EL (cell line): ENCODE results near the gene SLC6A18.

Source experiments
- DNase-seq: peaks from one replicate; pipeline ENCODE4 v3.0.0-alpha.2; 2016

The SLC6A18 gene, protein sequence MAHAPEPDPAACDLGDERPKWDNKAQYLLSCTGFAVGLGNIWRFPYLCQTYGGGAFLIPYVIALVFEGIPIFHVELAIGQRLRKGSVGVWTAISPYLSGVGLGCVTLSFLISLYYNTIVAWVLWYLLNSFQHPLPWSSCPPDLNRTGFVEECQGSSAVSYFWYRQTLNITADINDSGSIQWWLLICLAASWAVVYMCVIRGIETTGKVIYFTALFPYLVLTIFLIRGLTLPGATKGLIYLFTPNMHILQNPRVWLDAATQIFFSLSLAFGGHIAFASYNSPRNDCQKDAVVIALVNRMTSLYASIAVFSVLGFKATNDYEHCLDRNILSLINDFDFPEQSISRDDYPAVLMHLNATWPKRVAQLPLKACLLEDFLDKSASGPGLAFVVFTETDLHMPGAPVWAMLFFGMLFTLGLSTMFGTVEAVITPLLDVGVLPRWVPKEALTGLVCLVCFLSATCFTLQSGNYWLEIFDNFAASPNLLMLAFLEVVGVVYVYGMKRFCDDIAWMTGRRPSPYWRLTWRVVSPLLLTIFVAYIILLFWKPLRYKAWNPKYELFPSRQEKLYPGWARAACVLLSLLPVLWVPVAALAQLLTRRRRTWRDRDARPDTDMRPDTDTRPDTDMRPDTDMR

DNA sequence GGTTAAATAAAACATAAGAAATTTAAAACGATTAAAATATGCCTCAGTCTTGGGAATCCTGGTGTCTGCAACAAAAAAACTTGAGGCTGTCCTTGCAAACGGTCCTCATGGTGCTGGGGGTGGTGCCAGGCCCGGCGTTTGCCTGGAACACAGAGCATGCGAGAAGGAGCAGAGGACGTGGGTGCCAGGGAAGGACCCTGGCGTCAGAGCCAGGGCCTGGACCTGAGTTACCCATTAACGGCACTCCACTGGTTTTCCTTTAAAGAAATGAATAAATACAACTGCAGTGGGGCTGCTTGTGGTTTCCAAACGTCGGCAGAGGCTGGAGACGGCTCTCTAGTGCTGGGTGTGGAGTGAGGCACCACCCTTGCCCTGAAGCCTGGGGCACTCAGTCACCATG, at the start of gene SLC6A18:
Gene SLC6A18, plus strand, starts transcription at position 301 of the 400 bp plus-strand sequence. Its CDS starts 97 bp downstream, at position 398.
- DNase-seq, result no peak

- no peak for DNase-seq
Measured at GRCh38 chr5:1175801-1176472, 49.2 kb upstream of the SLC6A18 start.

- DNase-seq, result no peak
Measured at GRCh38 chr5:1176473-1177391, 48.4 kb upstream of the SLC6A18 start.

DNA sequence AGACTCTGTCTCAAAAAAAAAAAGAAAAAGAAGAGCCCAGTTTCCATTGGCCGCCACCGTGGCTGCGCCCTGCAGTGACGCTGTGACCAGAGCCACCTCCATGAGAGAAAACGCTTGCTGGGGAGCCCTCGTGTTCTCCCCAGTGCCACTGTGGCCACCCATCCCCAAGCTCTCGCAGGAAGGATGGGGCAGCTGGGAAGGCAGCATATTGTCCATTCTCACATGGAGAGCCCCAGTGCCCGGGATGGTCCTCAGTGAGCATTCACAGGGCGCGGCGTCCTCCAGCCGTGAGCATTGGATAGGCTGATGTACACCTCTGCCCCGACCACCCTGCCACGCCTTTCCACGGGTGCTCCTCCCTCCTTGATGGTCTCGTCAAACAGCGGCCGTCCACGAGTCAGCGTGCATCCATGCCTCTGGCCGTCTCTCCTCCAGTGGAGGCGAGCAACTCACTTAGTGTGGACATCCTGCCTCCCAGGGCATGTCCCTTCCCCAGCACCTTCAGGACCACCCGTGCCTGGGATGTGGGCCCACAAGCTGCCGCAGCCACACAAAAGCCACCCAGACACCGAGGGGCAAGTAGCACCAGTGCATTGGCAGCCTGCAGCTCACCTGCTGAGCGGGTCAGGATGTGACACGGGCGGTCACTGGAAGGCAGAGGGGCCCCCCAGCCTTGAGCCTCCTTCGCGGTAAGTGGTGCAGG, 47.2 kb upstream of the SLC6A18 start:
- no peak for DNase-seq

GRCh38 chr5:1178529-1179382, 46.4 kb upstream of the SLC6A18 start:
- DNase-seq, result no peak

- DNase-seq, result no peak
Measured at GRCh38 chr5:1179383-1179715, 45.8 kb upstream of the SLC6A18 start.

- DNase-seq, result no peak
Measured at GRCh38 chr5:1180096-1180495, 45.1 kb upstream of the SLC6A18 start.

GRCh38 chr5:1180841-1181271, 44.3 kb upstream of the SLC6A18 start:
- DNase-seq, result no peak

DNA sequence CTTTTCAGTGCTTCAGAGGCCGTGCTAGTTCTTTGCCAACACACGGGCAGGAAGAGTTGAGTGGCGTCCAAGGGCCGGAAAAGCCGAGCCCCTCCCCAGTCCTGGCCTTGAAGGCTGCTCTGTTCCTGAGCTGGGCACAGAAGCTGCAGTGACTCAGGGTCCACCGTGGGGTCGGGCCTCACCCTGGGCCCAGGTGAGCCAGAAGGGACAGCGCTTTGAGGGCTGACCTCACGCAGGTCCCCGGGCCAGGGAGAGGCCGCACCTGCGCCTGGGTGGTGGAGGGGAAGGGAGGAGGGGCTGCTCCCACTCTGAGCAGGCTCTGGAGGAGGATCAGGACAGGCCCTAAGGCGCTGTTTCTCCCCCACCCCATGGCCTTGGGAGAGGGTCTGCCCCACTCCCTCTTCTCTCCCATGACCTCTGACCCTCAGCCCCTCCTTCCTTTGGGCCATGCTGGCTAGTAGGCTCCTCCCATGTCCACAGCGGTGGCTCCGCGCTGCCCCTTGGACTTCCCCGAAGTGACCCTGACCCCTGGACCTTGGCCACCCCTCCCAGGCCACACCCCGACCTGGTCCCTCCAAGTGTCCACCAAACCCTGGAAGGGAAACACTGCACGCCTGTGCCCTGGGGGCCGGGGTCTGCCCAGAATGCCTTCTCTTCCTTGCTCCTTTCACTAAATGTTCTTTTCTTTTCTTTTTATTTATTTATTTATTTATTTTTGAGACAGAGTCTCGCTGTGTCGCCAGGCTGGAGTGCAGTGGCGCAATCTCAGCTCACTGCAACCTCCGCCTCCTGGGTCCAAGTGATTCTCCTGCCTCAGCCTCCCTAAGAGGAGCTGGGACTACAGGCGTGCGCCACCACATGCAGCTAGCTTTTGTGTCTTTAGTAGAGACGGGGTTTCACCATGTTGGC, 43.5 kb upstream of the SLC6A18 start:
- no peak for DNase-seq

DNA sequence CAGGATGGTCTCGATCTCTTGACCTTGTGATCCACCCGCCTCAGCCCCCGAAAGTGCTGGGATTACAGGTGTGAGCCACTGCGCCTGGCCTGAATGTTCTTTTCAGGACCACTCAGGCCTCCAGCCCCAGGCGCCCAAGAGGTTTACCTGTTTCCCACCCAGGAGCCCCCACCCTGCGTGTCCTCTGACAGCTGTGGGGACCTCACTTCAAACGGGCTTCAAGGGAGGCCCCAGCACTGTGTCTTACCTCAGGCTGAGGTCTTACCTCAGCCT, 42.9 kb upstream of the SLC6A18 start:
- DNase-seq, result no peak

- no peak for DNase-seq
Measured at GRCh38 chr5:1182633-1183423, 42.4 kb upstream of the SLC6A18 start.

- no peak for DNase-seq
Measured at GRCh38 chr5:1183424-1184162, 41.6 kb upstream of the SLC6A18 start.

- no peak for DNase-seq
Measured at GRCh38 chr5:1184163-1184470, 41.1 kb upstream of the SLC6A18 start.

- no peak for DNase-seq
Measured at GRCh38 chr5:1184481-1184880, 40.7 kb upstream of the SLC6A18 start.

DNA sequence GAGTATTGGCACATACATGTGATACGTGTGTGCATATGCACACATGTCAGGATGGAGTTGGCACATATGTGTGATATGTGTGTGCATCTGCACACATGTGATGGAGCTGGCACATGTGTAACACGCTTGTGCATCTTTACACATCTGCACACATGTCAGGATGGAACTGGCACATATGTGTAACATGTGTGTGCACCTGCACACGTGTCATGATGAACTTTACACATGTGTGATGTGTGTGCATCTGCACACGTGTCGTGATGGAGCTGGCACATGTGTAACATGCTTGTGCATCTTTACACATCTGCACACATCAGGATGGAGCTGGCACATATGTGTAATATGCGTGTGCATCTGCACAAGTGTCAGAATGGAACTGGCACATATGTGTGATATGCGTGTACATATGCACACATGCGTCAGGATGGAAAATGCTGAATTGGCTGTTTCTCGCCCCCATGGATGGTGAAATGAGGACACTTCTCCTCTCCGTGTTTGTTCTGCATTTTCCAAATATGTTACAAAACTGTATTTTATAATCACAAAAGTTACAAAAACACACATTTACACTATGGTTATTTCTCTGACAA, 40.0 kb upstream of the SLC6A18 start:
- DNase-seq, result no peak

DNA sequence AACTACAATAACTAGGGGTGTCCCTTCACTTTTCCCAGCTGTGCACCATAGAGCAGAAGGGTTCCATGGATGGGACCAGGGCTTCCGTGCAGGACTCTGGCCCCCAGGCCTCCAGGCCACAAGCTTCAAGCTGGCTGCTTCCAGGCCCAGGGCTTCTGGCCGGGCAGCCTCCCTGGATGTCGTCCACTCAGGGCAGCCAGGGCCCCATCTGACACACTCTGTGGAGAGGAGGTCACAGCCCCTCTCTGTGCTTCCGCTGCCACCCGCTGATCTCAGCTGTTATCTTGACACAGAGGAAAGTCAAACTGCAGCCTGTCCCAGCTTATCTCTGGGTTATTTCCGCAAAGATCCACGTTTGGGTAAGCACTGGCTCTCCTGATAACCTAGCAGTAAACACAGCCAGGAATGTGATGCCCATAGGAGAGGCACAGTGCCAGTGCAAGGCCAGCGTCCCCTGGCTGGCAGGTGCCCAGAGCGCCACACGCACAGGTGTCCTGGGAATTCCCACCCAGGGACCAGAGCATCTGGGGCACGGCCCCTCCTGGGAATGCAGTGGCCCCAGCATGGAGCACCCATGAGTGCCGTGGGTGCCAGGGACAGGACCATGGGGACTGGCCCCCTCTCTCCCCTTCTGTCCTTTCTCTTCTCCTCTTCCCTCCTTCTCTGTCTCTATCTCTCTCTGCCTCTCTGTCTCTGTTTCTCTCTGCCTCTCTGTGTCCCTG, 39.4 kb upstream of the SLC6A18 start:
- DNase-seq, result no peak

GRCh38 chr5:1186351-1187233, 38.6 kb upstream of the SLC6A18 start:
- DNase-seq, result no peak
